ENCODE measurements around the gene CCDC61. TPM values are rescaled to one million over a fixed set of nuclear protein-coding genes. Genes with fewer than 3 reads are reported as not detected.

CCDC61 gene
- 2.6 to 6.1 TPM (median 4.8 TPM) in 5 replicates for total RNA-seq (2022; extraction: Qiagen RNA extraction; ENCODE audit: low read depth)

GRCh38 chr19:45994998-45995714 lies at the start of gene CCDC61:
Gene CCDC61, plus strand, starts transcription at chr19:45995467. Its CDS starts 7,552 bp downstream, at chr19:46003019.

GRCh38 chr19:45973553-45974338 lies 21.5 kb upstream of the CCDC61 start, which contains the start of gene NOVA2:
Gene NOVA2, minus strand, starts transcription at chr19:45973865. Its CDS starts 514 bp downstream, at chr19:45973351.

GRCh38 chr19:46022431-46023310 lies 27.4 kb downstream of the CCDC61 start, which contains the start of gene PGLYRP1:
Gene PGLYRP1, minus strand, starts transcription at chr19:46023053. Its CDS starts 32 bp downstream, at chr19:46023021.

GRCh38 chr19:46040952-46041500 lies 45.8 kb downstream of the CCDC61 start, which contains the start of gene IGFL4:
Gene IGFL4, minus strand, starts transcription at chr19:46041002. Its CDS starts 40 bp downstream, at chr19:46040962.

Other genes starting within 250 kb of the CCDC61 start
- gene SIX5, start 226.2 kb upstream of the CCDC61 start, total RNA-seq (2022; extraction: Qiagen RNA extraction; ENCODE audit: low read depth): 15.9 to 31.7 TPM (median 29.2 TPM) in 5 replicates
- 29.8 to 57.5 TPM (median 50.9 TPM) in 5 replicates for gene DMPK, start 213.0 kb upstream of the CCDC61 start, total RNA-seq (2022; extraction: Qiagen RNA extraction; ENCODE audit: low read depth)
- 14.9 to 44.2 TPM (median 40.3 TPM) in 5 replicates for gene DMWD, start 202.6 kb upstream of the CCDC61 start, total RNA-seq (2022; extraction: Qiagen RNA extraction; ENCODE audit: low read depth)
- gene RSPH6A, start 180.2 kb upstream of the CCDC61 start, total RNA-seq (2022; extraction: Qiagen RNA extraction; ENCODE audit: low read depth): not detected in 5 replicates
- 41.7 to 81.9 TPM (median 75.7 TPM) in 5 replicates for gene SYMPK, start 132.3 kb upstream of the CCDC61 start, total RNA-seq (2022; extraction: Qiagen RNA extraction; ENCODE audit: low read depth)
- 0.35 to 0.93 TPM (median 0.72 TPM) in 5 replicates for gene FOXA3, start 131.1 kb upstream of the CCDC61 start, total RNA-seq (2022; extraction: Qiagen RNA extraction; ENCODE audit: low read depth)
- gene IRF2BP1, start 109.3 kb upstream of the CCDC61 start, total RNA-seq (2022; extraction: Qiagen RNA extraction; ENCODE audit: low read depth): 14.9 to 40.5 TPM (median 38.1 TPM) in 5 replicates
- gene MYPOP, start 92.9 kb upstream of the CCDC61 start, total RNA-seq (2022; extraction: Qiagen RNA extraction; ENCODE audit: low read depth): 5.9 to 11.8 TPM (median 10.4 TPM) in 5 replicates
- not detected in 5 replicates for gene NANOS2, start 80.7 kb upstream of the CCDC61 start, total RNA-seq (2022; extraction: Qiagen RNA extraction; ENCODE audit: low read depth)
- gene NOVA2, start 21.6 kb upstream of the CCDC61 start, total RNA-seq (2022; extraction: Qiagen RNA extraction; ENCODE audit: low read depth): 0.21 to 0.38 TPM (median 0.29 TPM) in 5 replicates
- not detected in 5 replicates for gene PGLYRP1, start 27.6 kb downstream of the CCDC61 start, total RNA-seq (2022; extraction: Qiagen RNA extraction; ENCODE audit: low read depth)
- gene IGFL4, start 45.5 kb downstream of the CCDC61 start, total RNA-seq (2022; extraction: Qiagen RNA extraction; ENCODE audit: low read depth): 0.24 to 0.65 TPM (median 0.39 TPM) in 5 replicates
- not detected in 5 replicates for gene IGFL3, start 129.2 kb downstream of the CCDC61 start, total RNA-seq (2022; extraction: Qiagen RNA extraction; ENCODE audit: low read depth)
- 0.50 to 1.3 TPM (median 0.73 TPM) in 5 replicates for gene IGFL2, start 152.8 kb downstream of the CCDC61 start, total RNA-seq (2022; extraction: Qiagen RNA extraction; ENCODE audit: low read depth)
- gene IGFL1, start 234.3 kb downstream of the CCDC61 start, total RNA-seq (2022; extraction: Qiagen RNA extraction; ENCODE audit: low read depth): 1.3 to 3.8 TPM (median 2.4 TPM) in 5 replicates